ENCODE measurements around the gene RNPEPL1.

RNPEPL1 gene

DNA sequence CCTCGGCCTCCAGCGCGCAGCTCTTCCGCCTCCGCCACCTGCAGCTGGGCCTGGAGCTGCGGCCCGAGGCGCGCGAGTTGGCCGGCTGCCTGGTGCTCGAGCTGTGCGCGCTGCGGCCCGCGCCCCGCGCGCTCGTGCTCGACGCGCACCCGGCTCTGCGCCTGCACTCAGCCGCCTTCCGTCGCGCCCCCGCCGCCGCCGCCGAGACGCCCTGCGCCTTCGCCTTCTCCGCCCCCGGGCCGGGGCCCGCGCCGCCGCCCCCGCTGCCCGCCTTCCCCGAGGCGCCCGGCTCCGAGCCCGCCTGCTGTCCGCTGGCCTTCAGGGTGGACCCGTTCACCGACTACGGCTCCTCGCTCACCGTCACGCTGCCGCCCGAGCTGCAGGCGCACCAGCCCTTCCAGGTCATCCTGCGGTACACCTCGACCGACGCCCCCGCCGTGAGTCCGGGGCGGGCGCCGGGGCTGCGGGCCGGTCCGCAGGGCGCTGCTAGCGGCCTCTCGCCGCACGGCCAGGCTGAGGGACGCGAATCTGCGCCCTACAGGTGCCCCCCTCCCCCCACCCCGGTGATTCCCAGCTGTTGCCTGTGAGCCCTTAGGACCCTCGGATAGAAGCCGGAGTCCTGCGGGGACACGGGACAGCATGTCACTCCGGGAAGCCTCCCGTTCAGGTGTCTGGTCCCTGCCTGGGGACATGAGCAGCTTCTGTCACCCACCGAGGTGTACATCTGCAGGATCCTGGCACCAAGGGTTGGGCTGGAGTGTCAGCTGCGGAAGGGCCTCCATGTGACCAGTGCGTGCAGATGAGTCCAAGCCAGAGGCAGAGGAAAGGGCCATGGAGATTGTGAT is 616 bp downstream of the RNPEPL1 start:
- no peak for TF ChIP-seq GATA3 (IDR thresholded peaks at IDR 0.05; ENCODE audit: low read depth, low read length)
- no peak for TF ChIP-seq GATA2 (IDR thresholded peaks at IDR 0.05; ENCODE audit: low read depth, low read length)

DNA sequence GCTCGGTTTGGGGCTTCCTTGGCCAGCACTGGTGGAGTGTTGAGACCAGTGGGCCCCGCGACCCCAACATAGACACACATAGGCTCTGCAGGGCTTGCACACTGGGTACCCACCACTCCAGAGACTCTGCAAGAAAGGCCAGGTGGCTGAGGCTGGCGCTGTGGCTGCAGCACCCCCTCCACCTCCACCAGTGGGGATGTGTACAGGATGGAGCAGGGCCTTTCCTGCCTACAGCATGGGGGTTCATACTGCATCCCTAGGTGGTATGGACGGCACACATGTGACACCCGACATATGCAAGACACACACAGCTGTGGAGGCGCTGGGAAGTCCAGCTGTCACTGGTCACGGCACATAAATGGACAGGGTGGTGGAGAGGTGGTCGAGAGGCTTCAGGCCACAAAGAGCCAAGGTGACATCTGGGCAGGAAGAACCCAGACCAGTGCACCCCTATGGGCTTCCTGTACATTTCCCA is 1.3 kb downstream of the RNPEPL1 start:
- TF ChIP-seq GATA3 (IDR thresholded peaks at IDR 0.05; ENCODE audit: low read depth, low read length) = no peak
- no peak for TF ChIP-seq GATA2 (IDR thresholded peaks at IDR 0.05; ENCODE audit: low read depth, low read length)

DNA sequence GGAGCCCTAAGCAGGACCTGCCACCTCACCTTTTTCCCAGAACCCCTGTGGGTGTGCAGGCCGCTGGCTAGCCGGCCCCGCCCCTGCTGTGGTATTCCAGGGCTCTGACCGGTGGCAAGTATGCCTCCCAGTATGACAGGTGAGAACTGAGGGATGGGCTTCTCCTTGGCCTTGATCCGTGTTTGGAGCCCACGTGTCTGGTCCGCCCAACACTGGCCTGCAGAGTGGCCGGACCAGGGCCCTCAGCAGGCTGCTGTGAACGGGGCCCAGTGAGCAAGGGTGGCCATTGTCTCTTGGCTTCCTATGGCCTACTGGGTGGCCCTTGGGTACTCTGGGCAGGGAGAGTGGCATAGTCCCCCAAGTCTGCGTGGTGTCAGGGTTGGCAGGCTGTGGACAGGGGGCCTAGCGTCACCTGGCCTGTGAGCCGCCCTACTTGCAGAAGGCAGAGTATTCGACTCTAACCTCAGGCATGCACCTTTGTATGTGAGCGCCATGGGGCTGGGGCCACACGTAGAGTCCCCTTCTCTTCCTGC is 1.8 kb downstream of the RNPEPL1 start:
- TF ChIP-seq GATA2 (IDR thresholded peaks at IDR 0.05; ENCODE audit: low read depth, low read length) (no peak), GATA3 (IDR thresholded peaks at IDR 0.05; ENCODE audit: low read depth, low read length) (no peak)

DNA sequence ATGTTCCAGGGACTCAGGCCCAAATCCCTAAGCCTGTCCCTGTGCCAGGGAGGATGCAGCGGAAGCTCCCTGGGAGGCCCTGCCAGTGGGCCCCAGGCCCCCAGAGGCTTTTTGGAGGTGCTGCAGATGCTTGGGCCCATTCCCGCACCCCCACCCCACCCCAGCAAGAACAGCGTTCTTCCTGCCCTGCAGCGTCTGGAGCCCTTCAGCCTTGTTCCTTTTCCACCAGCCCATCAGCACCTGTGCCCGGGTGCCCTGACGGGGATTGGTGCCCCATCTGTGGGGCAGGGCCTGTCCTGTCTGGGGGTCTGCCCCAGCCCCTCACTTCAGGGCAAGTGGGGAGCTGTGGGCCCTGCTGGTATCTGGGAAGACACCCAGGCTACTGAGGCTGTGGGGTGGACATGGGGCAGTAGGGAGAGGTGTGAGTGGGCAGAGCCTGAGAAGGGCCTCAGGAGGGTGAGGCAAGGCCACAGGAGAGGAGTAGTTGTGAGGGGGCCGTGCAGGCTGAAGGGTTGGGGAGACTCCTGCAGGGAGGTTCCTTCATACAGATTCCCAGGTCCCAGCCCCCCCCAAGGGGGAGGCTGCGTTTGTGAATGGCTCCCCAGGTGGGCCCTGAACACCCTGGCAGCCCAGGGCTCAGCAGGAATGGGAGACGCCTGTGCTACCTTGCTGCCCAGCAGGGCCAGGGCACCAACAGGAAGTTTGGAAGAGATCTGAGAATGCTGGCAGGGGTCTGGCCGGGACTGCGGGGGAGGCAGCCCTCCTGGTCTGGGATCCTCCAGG is 2.4 kb downstream of the RNPEPL1 start:
- no peak for TF ChIP-seq GATA3 (IDR thresholded peaks at IDR 0.05; ENCODE audit: low read depth, low read length)
- TF ChIP-seq GATA2 (IDR thresholded peaks at IDR 0.05; ENCODE audit: low read depth, low read length) = no peak

DNA sequence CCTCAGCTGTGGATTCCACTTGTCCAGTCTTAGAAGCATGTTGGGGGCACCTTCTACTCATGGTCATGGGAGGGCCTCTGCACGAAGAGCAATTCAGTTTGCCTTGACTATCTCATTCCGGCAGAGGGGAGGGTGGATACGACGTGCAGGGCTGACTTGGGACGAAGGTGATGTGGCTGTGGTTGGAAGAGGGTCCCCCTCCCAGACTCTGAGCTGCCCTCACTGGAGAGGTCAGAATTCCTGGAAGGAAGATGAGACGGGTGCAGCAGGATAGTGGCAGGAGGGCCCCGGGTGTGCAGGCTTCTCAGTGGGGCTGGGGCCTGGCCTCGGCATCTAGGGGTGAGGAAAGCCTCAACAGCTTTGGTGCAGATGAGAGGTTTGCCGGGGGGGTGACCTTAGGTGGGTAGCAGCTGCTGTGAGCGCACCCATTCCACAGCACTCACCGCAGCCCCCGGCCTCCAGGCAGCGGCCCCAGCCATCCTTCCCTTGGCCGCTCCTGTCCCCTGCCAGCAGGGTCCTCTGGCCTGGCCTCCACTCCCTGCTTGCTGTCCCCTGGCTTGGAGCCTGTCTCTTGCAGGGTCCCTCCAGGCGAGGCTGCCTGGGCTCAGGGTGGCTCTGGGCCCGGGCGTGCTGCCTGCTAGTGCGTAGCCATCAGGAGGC is 3.2 kb downstream of the RNPEPL1 start:
- TF ChIP-seq GATA3 (IDR thresholded peaks at IDR 0.05; ENCODE audit: low read depth, low read length) (no peak), GATA2 (IDR thresholded peaks at IDR 0.05; ENCODE audit: low read depth, low read length) (no peak)

GRCh38 chr2:240572141-240573031 is 4.1 kb downstream of the RNPEPL1 start:
- TF ChIP-seq GATA3 (IDR thresholded peaks at IDR 0.05; ENCODE audit: low read depth, low read length) (no peak), GATA2 (IDR thresholded peaks at IDR 0.05; ENCODE audit: low read depth, low read length) (no peak)

GRCh38 chr2:240573071-240573515 is 4.8 kb downstream of the RNPEPL1 start:
- TF ChIP-seq GATA3 (IDR thresholded peaks at IDR 0.05; ENCODE audit: low read depth, low read length) = no peak

DNA sequence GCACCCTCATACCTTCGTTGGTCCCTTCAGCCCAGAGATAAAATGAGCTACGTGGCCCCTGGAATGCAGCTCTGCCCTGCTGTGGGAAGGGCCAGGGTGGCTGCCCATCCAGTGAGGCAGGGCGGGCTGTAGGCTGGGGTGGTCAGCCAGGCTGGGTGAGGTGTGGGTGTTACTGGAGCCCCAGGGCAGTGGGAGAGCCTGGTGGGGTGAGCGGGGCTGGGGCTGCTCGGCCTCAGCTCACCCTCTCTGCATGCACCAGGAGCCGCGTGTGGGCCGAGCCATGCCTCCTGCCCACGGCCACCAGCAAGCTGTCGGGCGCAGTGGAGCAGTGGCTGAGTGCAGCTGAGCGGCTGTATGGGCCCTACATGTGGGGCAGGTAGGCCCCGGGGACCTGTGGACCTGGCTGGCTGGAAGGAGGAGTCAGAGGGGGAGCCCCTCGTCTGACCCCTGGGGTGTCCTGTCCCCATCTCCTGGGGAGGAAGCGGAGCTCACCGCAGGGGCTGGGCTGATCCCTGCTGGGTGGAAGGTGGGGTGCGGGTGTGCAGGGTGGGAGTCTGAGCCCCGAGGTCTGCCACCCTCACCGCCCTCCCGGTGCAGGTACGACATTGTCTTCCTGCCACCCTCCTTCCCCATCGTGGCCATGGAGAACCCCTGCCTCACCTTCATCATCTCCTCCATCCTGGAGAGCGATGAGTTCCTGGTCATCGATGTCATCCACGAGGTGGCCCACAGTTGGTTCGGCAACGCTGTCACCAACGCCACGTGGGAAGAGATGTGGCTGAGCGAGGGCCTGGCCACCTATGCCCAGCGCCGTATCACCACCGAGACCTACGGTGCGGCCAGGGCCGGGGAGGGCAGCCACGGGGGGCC is 5.5 kb downstream of the RNPEPL1 start:
- TF ChIP-seq GATA2 (IDR thresholded peaks at IDR 0.05; ENCODE audit: low read depth, low read length) (no peak), GATA3 (IDR thresholded peaks at IDR 0.05; ENCODE audit: low read depth, low read length) (no peak)

GRCh38 chr2:240574386-240575100 is 6.3 kb downstream of the RNPEPL1 start:
- TF ChIP-seq GATA2 (IDR thresholded peaks at IDR 0.05; ENCODE audit: low read depth, low read length) (no peak), GATA3 (IDR thresholded peaks at IDR 0.05; ENCODE audit: low read depth, low read length) (no peak)

GRCh38 chr2:240575101-240575965 is 7.0 kb downstream of the RNPEPL1 start:
- TF ChIP-seq GATA2 (IDR thresholded peaks at IDR 0.05; ENCODE audit: low read depth, low read length) (no peak), GATA3 (IDR thresholded peaks at IDR 0.05; ENCODE audit: low read depth, low read length) (no peak)

DNA sequence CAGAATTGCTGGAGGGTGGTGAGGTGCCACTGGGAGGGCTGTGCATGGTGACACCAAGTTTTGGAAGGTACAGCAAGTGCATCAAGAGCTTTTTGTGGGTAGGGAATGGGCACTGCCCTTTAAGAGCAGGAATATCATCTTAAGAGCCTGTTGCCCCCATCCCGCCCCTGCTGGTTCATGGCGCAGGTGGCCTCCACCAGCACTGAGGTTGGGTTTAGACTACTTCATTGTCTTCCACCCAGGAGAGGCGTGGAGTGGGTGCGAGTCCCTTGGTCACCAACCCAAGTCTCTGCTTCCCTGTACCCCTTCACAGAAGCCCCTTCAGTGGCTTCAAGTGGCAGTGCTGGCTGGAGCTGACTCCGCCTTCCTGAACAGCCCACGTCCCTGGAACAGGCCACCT is 7.8 kb downstream of the RNPEPL1 start:
- TF ChIP-seq GATA3 (IDR thresholded peaks at IDR 0.05; ENCODE audit: low read depth, low read length) = no peak
- no peak for TF ChIP-seq GATA2 (IDR thresholded peaks at IDR 0.05; ENCODE audit: low read depth, low read length)

Data from SH-SY5Y (cell line).